ENCODE data around the gene NFKBIE. TPM values are rescaled to one million over a fixed set of nuclear protein-coding genes. Genes with fewer than 3 reads are reported as not detected.

NFKBIE gene
- total and polyA plus RNA-seq, 2 of the 13 experiments (the other 11 are each of a cell fraction or from before 2014, with no cell fraction given), result 6.7 to 14.5 TPM

DNA sequence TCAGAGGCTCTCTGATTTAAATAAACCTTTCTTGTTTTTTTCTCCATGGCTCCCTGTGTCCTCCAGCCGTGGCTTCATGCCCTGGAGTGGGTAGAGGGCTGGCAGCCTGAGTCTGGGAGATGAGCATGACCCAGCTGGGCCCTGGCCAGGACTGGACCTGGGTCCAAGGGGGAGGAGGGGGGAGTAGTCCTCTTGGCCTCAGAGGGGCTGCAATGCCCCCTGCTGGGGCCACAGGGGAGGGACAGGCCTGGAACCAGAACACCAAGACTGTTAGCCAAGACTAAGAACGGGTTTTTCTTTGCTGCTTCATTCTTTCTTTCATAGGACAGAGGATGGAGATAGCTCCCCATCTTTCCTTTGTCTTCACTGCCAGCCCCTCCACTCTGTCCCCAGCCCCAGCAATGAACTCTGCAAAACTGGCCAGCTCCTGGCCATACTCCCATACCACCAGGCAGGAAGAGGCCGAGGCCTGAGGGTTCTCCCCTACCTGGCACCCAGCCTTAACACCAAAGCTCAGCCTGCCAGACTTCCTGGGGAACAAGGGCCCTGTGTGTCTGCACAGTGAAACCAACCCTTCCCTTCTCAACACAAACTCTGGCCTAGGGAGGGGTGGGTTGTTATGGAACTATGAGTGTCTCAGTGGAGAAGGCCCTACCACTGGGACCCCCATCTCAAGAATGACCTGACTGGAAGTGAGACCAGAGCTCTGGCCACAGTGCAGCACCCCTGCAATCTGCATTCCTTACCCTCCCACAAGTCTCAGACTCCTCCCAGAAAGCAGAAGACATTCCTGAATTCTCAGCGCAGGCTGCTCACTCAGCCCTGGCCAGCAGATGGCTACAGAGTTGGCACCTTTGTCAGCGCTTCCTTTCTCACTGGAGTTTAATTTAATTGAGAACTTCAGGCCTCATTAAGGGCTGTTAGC, 31.0 kb downstream of the NFKBIE start (continued):
- TF ChIP-seq SMAD1 (CRISPR knock-in tag; IDR thresholded peaks at IDR 0.05; ENCODE audit: borderline replicate concordance, low read depth), result no peak
- no peak for TF ChIP-seq HDAC1 (CRISPR knock-in tag; IDR thresholded peaks at IDR 0.05)
- TF ChIP-seq, protein P1, sequence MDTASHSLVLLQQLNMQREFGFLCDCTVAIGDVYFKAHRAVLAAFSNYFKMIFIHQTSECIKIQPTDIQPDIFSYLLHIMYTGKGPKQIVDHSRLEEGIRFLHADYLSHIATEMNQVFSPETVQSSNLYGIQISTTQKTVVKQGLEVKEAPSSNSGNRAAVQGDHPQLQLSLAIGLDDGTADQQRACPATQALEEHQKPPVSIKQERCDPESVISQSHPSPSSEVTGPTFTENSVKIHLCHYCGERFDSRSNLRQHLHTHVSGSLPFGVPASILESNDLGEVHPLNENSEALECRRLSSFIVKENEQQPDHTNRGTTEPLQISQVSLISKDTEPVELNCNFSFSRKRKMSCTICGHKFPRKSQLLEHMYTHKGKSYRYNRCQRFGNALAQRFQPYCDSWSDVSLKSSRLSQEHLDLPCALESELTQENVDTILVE (CRISPR knock-in tag; IDR thresholded peaks at IDR 0.05), result no peak
- no peak for TF ChIP-seq U2AF2 (IDR thresholded peaks at IDR 0.05; ENCODE audit: low read depth, low read length)
- TF ChIP-seq, protein P2, sequence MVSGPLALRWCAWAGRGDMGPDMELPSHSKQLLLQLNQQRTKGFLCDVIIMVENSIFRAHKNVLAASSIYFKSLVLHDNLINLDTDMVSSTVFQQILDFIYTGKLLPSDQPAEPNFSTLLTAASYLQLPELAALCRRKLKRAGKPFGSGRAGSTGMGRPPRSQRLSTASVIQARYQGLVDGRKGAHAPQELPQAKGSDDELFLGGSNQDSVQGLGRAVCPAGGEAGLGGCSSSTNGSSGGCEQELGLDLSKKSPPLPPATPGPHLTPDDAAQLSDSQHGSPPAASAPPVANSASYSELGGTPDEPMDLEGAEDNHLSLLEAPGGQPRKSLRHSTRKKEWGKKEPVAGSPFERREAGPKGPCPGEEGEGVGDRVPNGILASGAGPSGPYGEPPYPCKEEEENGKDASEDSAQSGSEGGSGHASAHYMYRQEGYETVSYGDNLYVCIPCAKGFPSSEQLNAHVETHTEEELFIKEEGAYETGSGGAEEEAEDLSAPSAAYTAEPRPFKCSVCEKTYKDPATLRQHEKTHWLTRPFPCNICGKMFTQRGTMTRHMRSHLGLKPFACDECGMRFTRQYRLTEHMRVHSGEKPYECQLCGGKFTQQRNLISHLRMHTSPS (CRISPR knock-in tag; IDR thresholded peaks at IDR 0.05; ENCODE audit: low read depth), result peak; percentile 78; the same call in 1 of the 2 replicates
- TF ChIP-seq HNRNPH1 (optimal IDR thresholded peaks at IDR 0.05; ENCODE audit: low read depth, low read length), result no peak
- TF ChIP-seq IKZF1 (IDR thresholded peaks at IDR 0.05), result no peak
- no peak for TF ChIP-seq ZNF12 (CRISPR knock-in tag; IDR thresholded peaks at IDR 0.05)
- TF ChIP-seq, protein P3, sequence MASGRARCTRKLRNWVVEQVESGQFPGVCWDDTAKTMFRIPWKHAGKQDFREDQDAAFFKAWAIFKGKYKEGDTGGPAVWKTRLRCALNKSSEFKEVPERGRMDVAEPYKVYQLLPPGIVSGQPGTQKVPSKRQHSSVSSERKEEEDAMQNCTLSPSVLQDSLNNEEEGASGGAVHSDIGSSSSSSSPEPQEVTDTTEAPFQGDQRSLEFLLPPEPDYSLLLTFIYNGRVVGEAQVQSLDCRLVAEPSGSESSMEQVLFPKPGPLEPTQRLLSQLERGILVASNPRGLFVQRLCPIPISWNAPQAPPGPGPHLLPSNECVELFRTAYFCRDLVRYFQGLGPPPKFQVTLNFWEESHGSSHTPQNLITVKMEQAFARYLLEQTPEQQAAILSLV (CRISPR knock-in tag; IDR thresholded peaks at IDR 0.05; ENCODE audit: borderline replicate concordance), result 0 out of 2 replicates have a peak, but pooled peaks have one; percentile 63
- no peak for TF ChIP-seq ZNF773 (CRISPR knock-in tag; IDR thresholded peaks at IDR 0.05; ENCODE audit: borderline replicate concordance)
- TF ChIP-seq FOSL2 (CRISPR knock-in tag; IDR thresholded peaks at IDR 0.05), result peak; percentile 57
- TF ChIP-seq ZNF10 (CRISPR knock-in tag; IDR thresholded peaks at IDR 0.05; ENCODE audit: borderline replicate concordance, low read depth), result no peak
- no peak for TF ChIP-seq ZNF660 (CRISPR knock-in tag; IDR thresholded peaks at IDR 0.05; ENCODE audit: borderline replicate concordance, low read depth)
- TF ChIP-seq SIN3A (IDR thresholded peaks at IDR 0.05; ENCODE audit: borderline replicate concordance, low read depth, low read length), result peak; percentile 60; the same call in 1 of the 2 replicates
- no peak for TF ChIP-seq ZNF570 (CRISPR knock-in tag; IDR thresholded peaks at IDR 0.05; ENCODE audit: borderline replicate concordance)
- no peak for TF ChIP-seq CHCHD3 (CRISPR knock-in tag; IDR thresholded peaks at IDR 0.05)
- TF ChIP-seq MAFK (conservative IDR thresholded peaks at IDR 0.05 in 1 of 2, IDR thresholded peaks at IDR 0.05 in 1 of 2; ENCODE audit: low read length in 2 of 2), result no peak
- TF ChIP-seq PPARG (CRISPR knock-in tag; conservative IDR thresholded peaks at IDR 0.05), result peak; percentile 55; the same call in 1 of the 2 replicates
- TF ChIP-seq MAF1 (CRISPR knock-in tag; IDR thresholded peaks at IDR 0.05; ENCODE audit: borderline replicate concordance), result no peak
- TF ChIP-seq, protein P4, sequence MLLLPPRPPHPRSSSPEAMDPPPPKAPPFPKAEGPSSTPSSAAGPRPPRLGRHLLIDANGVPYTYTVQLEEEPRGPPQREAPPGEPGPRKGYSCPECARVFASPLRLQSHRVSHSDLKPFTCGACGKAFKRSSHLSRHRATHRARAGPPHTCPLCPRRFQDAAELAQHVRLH (CRISPR knock-in tag; IDR thresholded peaks at IDR 0.05; ENCODE audit: borderline replicate concordance, low read depth), result peak; percentile 63; the same call in 1 of the 2 replicates
- TF ChIP-seq ZNF607 (CRISPR knock-in tag; IDR thresholded peaks at IDR 0.05; ENCODE audit: borderline replicate concordance), result 0 out of 2 replicates have a peak, but pooled peaks have one; percentile 31
- no peak for TF ChIP-seq ZMYM2 (CRISPR knock-in tag; IDR thresholded peaks at IDR 0.05)
- TF ChIP-seq, protein P5, sequence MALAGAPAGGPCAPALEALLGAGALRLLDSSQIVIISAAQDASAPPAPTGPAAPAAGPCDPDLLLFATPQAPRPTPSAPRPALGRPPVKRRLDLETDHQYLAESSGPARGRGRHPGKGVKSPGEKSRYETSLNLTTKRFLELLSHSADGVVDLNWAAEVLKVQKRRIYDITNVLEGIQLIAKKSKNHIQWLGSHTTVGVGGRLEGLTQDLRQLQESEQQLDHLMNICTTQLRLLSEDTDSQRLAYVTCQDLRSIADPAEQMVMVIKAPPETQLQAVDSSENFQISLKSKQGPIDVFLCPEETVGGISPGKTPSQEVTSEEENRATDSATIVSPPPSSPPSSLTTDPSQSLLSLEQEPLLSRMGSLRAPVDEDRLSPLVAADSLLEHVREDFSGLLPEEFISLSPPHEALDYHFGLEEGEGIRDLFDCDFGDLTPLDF (CRISPR knock-in tag; IDR thresholded peaks at IDR 0.05), result no peak
- no peak for TF ChIP-seq ZFP1 (CRISPR knock-in tag; IDR thresholded peaks at IDR 0.05)
- TF ChIP-seq ZNF761 (CRISPR knock-in tag; conservative IDR thresholded peaks at IDR 0.05), result no peak

All from HepG2 (cell line).